Sigmoid colon (tissue), 7 donors: Measurements from ENCODE around the gene KCNG1. TPM values are rescaled to one million over a fixed set of nuclear protein-coding genes. Genes with fewer than 3 reads are reported as not detected.

Experiments used
- DNase-seq: peaks from one replicate; pipeline ENCODE4 v3.0.0-alpha.2; 2019
- H3K27ac ChIP-seq, 4 donors: fragments of 200-600 bp; sonication (generic); one replicate each; pipeline ENCODE4 v1.5.1; 2016 to 2019; ENCODE audit warnings: mild to moderate bottlenecking in 1 of 4
- H3K27me3 ChIP-seq, 3 donors: fragments of 200-600 bp; sonication (generic); one replicate each; pipeline ENCODE4 v1.5.1; 2019; ENCODE audit warnings: mild to moderate bottlenecking in 1 of 3
- H3K36me3 ChIP-seq, 4 donors: fragments of 200-600 bp; sonication (generic); one replicate each; pipeline ENCODE4 v1.5.1; 2016 to 2019
- H3K4me1 ChIP-seq, 4 donors: fragments of 200-600 bp; sonication (generic); one replicate each; pipeline ENCODE4 v1.5.1; 2017 to 2019
- H3K4me3 ChIP-seq, 4 donors: fragments of 200-600 bp; sonication (generic); one replicate each; pipeline ENCODE4 v1.5.1; 2017 to 2019; ENCODE audit warnings: mild to moderate bottlenecking in 2 of 4, moderate library complexity in 1 of 4
- H3K9me3 ChIP-seq, 4 donors: fragments of 200-600 bp in 3 of 4; sonication (generic) in 3 of 4; one replicate each; pipeline versions ENCODE4 v1.5.1 to v1.6.1; 2013 to 2019
- CTCF ChIP-seq, 4 experiments: fragments of 450-650 bp in 3 of 4; fragments of 200-600 bp in 1 of 4; IDR thresholded peaks; one replicate each; pipeline ENCODE4 v1.5.1; 2016 to 2019; ENCODE audit warnings: antibody characterized with exemption in 4 of 4, mild to moderate bottlenecking in 3 of 4, moderate library complexity in 2 of 4
- EP300 ChIP-seq, 4 donors: sonication (generic); formaldehyde crosslinking; IDR thresholded peaks; one replicate each; pipeline ENCODE4 v1.6.1; 2017; ENCODE audit warnings: antibody characterized with exemption in 4 of 4
- POLR2A ChIP-seq, 2 donors: fragments of 450-650 bp; IDR thresholded peaks; one replicate each; pipeline ENCODE4 v1.6.1; 2016; ENCODE audit warnings: antibody characterized with exemption in 2 of 2, mild to moderate bottlenecking in 2 of 2, moderate library complexity in 2 of 2
- POLR2AphosphoS5 ChIP-seq, 4 donors: sonication (generic); formaldehyde crosslinking; IDR thresholded peaks; one replicate each; pipeline ENCODE4 v1.6.1; 2017; ENCODE audit warnings: antibody characterized with exemption in 4 of 4
- WGBS, 2 donors: extraction: QIAGEN DNeasy Blood & Tissue Kit; methylation state at CpG; one replicate each; pipeline ENCODE4 v1.1.7; 2013; 5-methylcytosine and 5-hydroxymethylcytosine counted together
- intact Hi-C: fragments of 100-400 bp; cut with DNase I; formaldehyde crosslinking; loops from one replicate; pipeline ENCODE4 v1.15.1; 2023
- polyA plus RNA-seq, 3 donors: library from polyadenylated mRNA; stranded (reverse); fragments of 200-250 nt; gene quantifications; one replicate each; pipeline ENCODE4 v1.2.3, GENCODE V29; 2013
- total RNA-seq, 4 donors: library from RNA; depleted of rRNA; stranded (reverse); fragments of >200 nt; gene quantifications; one replicate each; pipeline ENCODE4 v1.1.0, GENCODE V29; 2016
- donor health status: healthy with polysubstance abuse.
- donor health status: Bipolar disorder and iron deficiency.
- donor health status: healthy.

KCNG1 gene
- total and polyA plus RNA-seq, 7 donors: 1.7 to 7.1 (median 3.2) TPM

- WGBS, 2 donors: 68 to 80% methylated on average over 1 of the region's 1 CpG
These were observed 6.6 kb upstream of the KCNG1 start for GRCh38 chr20:51029556-51029955.

GRCh38 chr20:51028616-51029212 lies 5.8 kb upstream of the KCNG1 start:
- WGBS, 2 donors: 24 to 32% methylated on average over 10 of the region's 10 CpGs
- no peak overlapping the region for H3K27ac ChIP-seq
- H3K9me3 ChIP-seq: no peaks in the 10 kb centered on the region
- no peak overlapping the region for H3K4me3 ChIP-seq
- intact Hi-C loops: no loop called here
- TF ChIP-seq POLR2A (IDR thresholded peaks at IDR 0.05): no peak
- TF ChIP-seq EP300 (IDR thresholded peaks at IDR 0.05): no peak
- TF ChIP-seq CTCF (IDR thresholded peaks at IDR 0.05): no peak
- no peak for TF ChIP-seq POLR2AphosphoS5 (IDR thresholded peaks at IDR 0.05)
- H3K36me3 ChIP-seq: no peaks in the 10 kb centered on the region
- peaks cover 0 to 9% (median 0%) of the 10 kb centered on the region in 4 donors for H3K4me1 ChIP-seq
- peaks cover under 1 to 68% (median 20%) of the 10 kb centered on the region in 3 donors for H3K27me3 ChIP-seq
- DNase-seq: no peak

More at GRCh38 chr20:51029556-51029955, 6.6 kb upstream of the KCNG1 start:
- Histone ChIP-seq H3K9me3 (no peaks in the 10 kb centered on the region), H3K4me3 (no peak overlapping the region), H3K27ac (no peak overlapping the region), H3K36me3 (no peaks in the 10 kb centered on the region), H3K27me3 (peaks cover 0 to 59% (median 17%) of the 10 kb centered on the region in 3 donors), H3K4me1 (peaks cover 0 to 14% (median 0%) of the 10 kb centered on the region in 4 donors)
- TF ChIP-seq POLR2A (IDR thresholded peaks at IDR 0.05) (no peak), EP300 (IDR thresholded peaks at IDR 0.05) (no peak), CTCF (IDR thresholded peaks at IDR 0.05) (no peak)
- intact Hi-C loops: no loop called here
- DNase-seq: no peak

GRCh38 chr20:51027035-51027795 lies 4.3 kb upstream of the KCNG1 start:
- H3K4me1 ChIP-seq: peaks cover 0 to 23% (median 14%) of the 10 kb centered on the region in 4 donors
- peaks cover 10 to 78% (median 31%) of the 10 kb centered on the region in 3 donors for H3K27me3 ChIP-seq
- no peak for TF ChIP-seq CTCF (IDR thresholded peaks at IDR 0.05)
- TF ChIP-seq POLR2A (IDR thresholded peaks at IDR 0.05): no peak
- no peak for TF ChIP-seq POLR2AphosphoS5 (IDR thresholded peaks at IDR 0.05)
- TF ChIP-seq EP300 (IDR thresholded peaks at IDR 0.05): no peak
- no peak for DNase-seq
- no peaks in the 10 kb centered on the region for H3K36me3 ChIP-seq
- peak overlapping the region in 1 of 4 donors; percentile 19 for H3K27ac ChIP-seq
- no peak overlapping the region for H3K4me3 ChIP-seq
- H3K9me3 ChIP-seq: no peaks in the 10 kb centered on the region
- 70 to 74% methylated on average over 5 of the region's 5 CpGs for WGBS, 2 donors
- intact Hi-C loops: no loop called here

GRCh38 chr20:51026269-51026668 lies 3.4 kb upstream of the KCNG1 start:
- H3K4me3 ChIP-seq: no peak overlapping the region
- H3K36me3 ChIP-seq: no peaks in the 10 kb centered on the region
- H3K27ac ChIP-seq: no peak overlapping the region
- H3K27me3 ChIP-seq: peaks cover 15 to 78% (median 35%) of the 10 kb centered on the region in 3 donors
- intact Hi-C loops: no loop called here
- no peak for DNase-seq
- TF ChIP-seq EP300 (IDR thresholded peaks at IDR 0.05): no peak
- peaks cover 0 to 23% (median 15%) of the 10 kb centered on the region in 4 donors for H3K4me1 ChIP-seq
- no peaks in the 10 kb centered on the region for H3K9me3 ChIP-seq
- 42 to 47% methylated on average over 4 of the region's 4 CpGs for WGBS, 2 donors

GRCh38 chr20:51024761-51025160 lies 1.9 kb upstream of the KCNG1 start:
- no peak for TF ChIP-seq POLR2A (IDR thresholded peaks at IDR 0.05)
- TF ChIP-seq CTCF (IDR thresholded peaks at IDR 0.05): no peak
- no peak for TF ChIP-seq POLR2AphosphoS5 (IDR thresholded peaks at IDR 0.05)
- no peak for TF ChIP-seq EP300 (IDR thresholded peaks at IDR 0.05)
- Histone ChIP-seq H3K27me3 (peaks cover 15 to 72% (median 37%) of the 10 kb centered on the region in 3 donors), H3K27ac (no peak overlapping the region), H3K4me3 (no peak overlapping the region), H3K4me1 (peaks cover 0 to 15% (median 15%) of the 10 kb centered on the region in 4 donors), H3K9me3 (no peaks in the 10 kb centered on the region), H3K36me3 (no peaks in the 10 kb centered on the region)
- DNase-seq: no peak
- 61 to 74% methylated on average over 1 of the region's 1 CpG for WGBS, 2 donors
- intact Hi-C loops: no loop called here
